CD14-positive monocyte (primary cell): Measurements from ENCODE around the gene ARL3. TPM values are rescaled to one million over a fixed set of nuclear protein-coding genes. Genes with fewer than 3 reads are reported as not detected.

ENCODE experiments used
- DNase-seq, 3 donors: peaks; one replicate each; pipeline ENCODE4 v3.0.0-alpha.2; 2011 to 2022
- H2AFZ ChIP-seq: 2 replicates; pipeline ENCODE4 v1.6.0; 2012; ENCODE audit warnings: mild to moderate bottlenecking, low read depth, low read length, inconsistent platforms; ENCODE audit not compliant: insufficient read depth, poor library complexity, severe bottlenecking
- H3K27ac ChIP-seq, 2 donors: 1 replicate in 1 of 2; 2 replicates in 1 of 2; pipeline ENCODE4 v1.5.1; 2012 to 2013; ENCODE audit warnings: low read length in 2 of 2, control low read depth in 1 of 2, inconsistent platforms in 1 of 2, low read depth in 1 of 2, mild to moderate bottlenecking in 1 of 2
- H3K27me3 ChIP-seq, 2 donors: one replicate each; pipeline versions ENCODE4 v1.6.0 to v1.6.1; 2011 to 2013; ENCODE audit warnings: low read length in 2 of 2; ENCODE audit not compliant: control insufficient read depth in 2 of 2, insufficient read depth in 2 of 2
- H3K36me3 ChIP-seq, 2 donors: replicated peaks in 1 of 2; 1 replicate in 1 of 2; 2 replicates in 1 of 2; pipeline versions ENCODE4 v1.5.1 to v1.6.1; 2012 to 2013; ENCODE audit warnings: low read length in 2 of 2, control low read depth in 1 of 2, inconsistent platforms in 1 of 2, mild to moderate bottlenecking in 1 of 2; ENCODE audit not compliant: insufficient read depth in 2 of 2, control insufficient read depth in 1 of 2
- H3K4me1 ChIP-seq, 2 donors: 1 replicate in 1 of 2; 2 replicates in 1 of 2; pipeline versions ENCODE4 v1.5.1 to v1.6.1; 2012 to 2013; ENCODE audit warnings: low read length in 2 of 2, control low read depth in 1 of 2, inconsistent platforms in 1 of 2, mild to moderate bottlenecking in 1 of 2, moderate library complexity in 1 of 2; ENCODE audit not compliant: insufficient read depth in 2 of 2, control insufficient read depth in 1 of 2
- H3K4me2 ChIP-seq: replicated peaks from 2 replicates; pipeline ENCODE3; 2012; ENCODE audit warnings: low read length, moderate library complexity, mild to moderate bottlenecking; ENCODE audit not compliant: poor library complexity, severe bottlenecking; ENCODE audit errors: extremely low read depth
- H3K4me3 ChIP-seq, 3 experiments: fragments of 200-600 bp in 1 of 3; sonication (generic) in 1 of 3; replicated peaks in 1 of 3; 1 replicate in 2 of 3; 2 replicates in 1 of 3; pipeline ENCODE4 v1.5.1; 2011 to 2013; ENCODE audit warnings: low read length in 3 of 3, mild to moderate bottlenecking in 3 of 3, control low read depth in 2 of 3, low read depth in 2 of 3, inconsistent platforms in 1 of 3, moderate library complexity in 1 of 3
- H3K79me2 ChIP-seq: 2 replicates; pipeline ENCODE4 v1.6.0; 2012; ENCODE audit warnings: mild to moderate bottlenecking, control low read depth, inconsistent platforms, low read length, moderate library complexity; ENCODE audit not compliant: insufficient read depth
- H3K9ac ChIP-seq: 2 replicates; pipeline ENCODE4 v1.6.0; 2017; ENCODE audit warnings: low read length, mild to moderate bottlenecking; ENCODE audit not compliant: insufficient read depth, poor library complexity, severe bottlenecking
- H3K9me3 ChIP-seq, 2 donors: replicated peaks in 1 of 2; 1 replicate in 1 of 2; 2 replicates in 1 of 2; pipeline versions ENCODE4 v1.5.1 to v1.6.1; 2012 to 2013; ENCODE audit warnings: low read length in 2 of 2, control low read depth in 1 of 2; ENCODE audit not compliant: control insufficient read depth in 1 of 2, insufficient read depth in 1 of 2
- H4K20me1 ChIP-seq: 2 replicates; pipeline ENCODE4 v1.6.0; 2012; ENCODE audit warnings: mild to moderate bottlenecking, low read length, control low read depth, moderate library complexity; ENCODE audit not compliant: insufficient read depth
- H3K27ac Mint-ChIP-seq, 7 donors: one replicate each; pipeline ENCODE4 v1.8.0; 2020; ENCODE audit warnings: mild to moderate bottlenecking in 7 of 7, mixed read lengths in 7 of 7, moderate library complexity in 6 of 7, inconsistent platforms in 2 of 7
- H3K27me3 Mint-ChIP-seq, 3 donors: one replicate each; pipeline ENCODE4 v1.8.0; 2021 to 2022; ENCODE audit warnings: low read depth in 3 of 3, mild to moderate bottlenecking in 3 of 3, mixed read lengths in 3 of 3, moderate library complexity in 3 of 3, inconsistent platforms in 1 of 3
- H3K36me3 Mint-ChIP-seq, 2 donors: one replicate each; pipeline ENCODE4 v1.8.0; 2020; ENCODE audit warnings: mixed read lengths in 2 of 2, inconsistent platforms in 1 of 2, mild to moderate bottlenecking in 1 of 2
- H3K4me1 Mint-ChIP-seq: one replicate; pipeline ENCODE4 v1.8.0; 2020; ENCODE audit warnings: mild to moderate bottlenecking, mixed read lengths
- H3K4me3 Mint-ChIP-seq, 2 donors: one replicate each; pipeline ENCODE4 v1.8.0; 2020; ENCODE audit warnings: mild to moderate bottlenecking in 2 of 2, mixed read lengths in 2 of 2, moderate library complexity in 1 of 2
- H3K9me3 Mint-ChIP-seq, 7 donors: one replicate each; pipeline ENCODE4 v1.8.0; 2020 to 2022; ENCODE audit warnings: mixed read lengths in 7 of 7, mild to moderate bottlenecking in 6 of 7, moderate library complexity in 6 of 7, inconsistent platforms in 2 of 7
- CTCF ChIP-seq: fragments of 200-600 bp; IDR thresholded peaks from one replicate; pipeline ENCODE4 v1.8.0; 2022; ENCODE audit warnings: antibody characterized with exemption, mild to moderate bottlenecking
- WGBS: methylation state at CpG from one replicate; pipeline ENCODE4 v1.1.5; 2013; ENCODE audit warnings: missing lambda C conversion rate; ENCODE audit not compliant: insufficient coverage; 5-methylcytosine and 5-hydroxymethylcytosine counted together
- intact Hi-C, 2 donors: fragments of 100-400 bp; cut with micrococcal nuclease; formaldehyde crosslinking; loops; one replicate each; pipeline versions ENCODE4 v1.15.0 to v1.15.1; 2023
- polyA plus RNA-seq, 3 donors: library from polyadenylated mRNA; depleted of rRNA in 1 of 3; unstranded in 2 of 3; stranded (reverse) in 1 of 3; fragments of 300-500 nt in 2 of 3; fragments of >200 nt in 1 of 3; fragmentation: Illumina TruSeq in 2 of 3; gene quantifications; 1 replicate in 2 of 3; 2 replicates in 1 of 3; pipeline ENCODE4 v1.2.3, GENCODE V29; 2012 to 2021

The ARL3 gene
- polyA plus RNA-seq, 3 donors: 2.8 to 6.3 (median 6.0) TPM

DNA sequence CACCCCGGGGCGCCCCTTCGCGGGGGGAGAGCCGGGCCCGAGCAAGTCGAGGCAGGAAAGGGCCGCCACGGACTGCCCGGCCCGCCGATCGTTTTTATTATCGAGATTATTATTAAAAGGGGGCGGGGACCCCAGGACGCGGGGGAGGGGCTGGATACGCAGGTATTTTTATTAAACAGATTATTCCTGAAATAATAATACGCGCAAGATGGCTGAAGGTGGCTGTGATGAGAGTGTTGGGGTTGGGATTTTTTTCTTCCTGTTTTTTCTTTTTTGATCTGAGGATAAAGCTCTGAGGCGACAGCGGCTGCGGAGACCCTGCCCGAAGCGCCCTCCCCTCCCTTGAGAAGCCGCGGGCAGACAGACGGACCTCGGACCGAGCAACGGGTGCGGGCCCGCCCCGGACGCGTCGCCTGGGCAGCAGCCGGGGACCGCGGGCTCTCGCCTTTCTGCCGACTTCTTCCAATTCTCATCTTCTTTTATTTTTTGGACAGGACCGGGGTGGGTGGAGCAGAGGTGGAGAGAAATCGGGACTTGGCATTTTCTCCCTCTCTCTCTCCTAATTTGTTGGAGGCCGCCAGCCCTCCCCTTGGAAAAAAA, 71.4 kb downstream of the ARL3 start:
- Mint-ChIP-seq H3K27ac (peak overlapping the region; percentile 90 to 98 (median 94)), H3K4me3 (peak overlapping the region; percentile 88 to 96), H3K36me3 (peaks cover 6 to 16% of the 10 kb centered on the region in 2 donors), H3K9me3 (peaks cover 0 to 5% (median 2%) of the 10 kb centered on the region in 7 donors), H3K27me3 (peaks cover 2 to 6% (median 5%) of the 10 kb centered on the region in 3 donors), H3K4me1 (peaks cover 21% of the 10 kb centered on the region)
- no peaks in the 10 kb centered on the region for H3K9me3 ChIP-seq
- H2AFZ ChIP-seq: peak overlapping the region; percentile 91
- H3K4me1 ChIP-seq: peaks cover 20 to 22% of the 10 kb centered on the region in 2 donors
- peak overlapping the region; percentile 71 to 99 (median 76) for H3K4me3 ChIP-seq
- peaks cover 26% of the 10 kb centered on the region for H4K20me1 ChIP-seq
- 0% methylated on average over 1 of the region's 45 CpGs for WGBS
- intact Hi-C loops: loop anchor here in 1 of 2 donors (1.0 kb wide), 1 partner anchor 140 kb away; the partner anchor contains the start of gene SUFU
- peak in 2 of 3 donors; percentile 50 to 54 for DNase-seq
- H3K36me3 ChIP-seq: peaks cover 4% of the 10 kb centered on the region in 2 donors
- H3K27ac ChIP-seq: peak overlapping the region; percentile 85 to 99
- TF ChIP-seq CTCF: no peak
- peaks cover 55% of the 10 kb centered on the region for H3K79me2 ChIP-seq
- H3K4me2 ChIP-seq: peak overlapping the region; percentile 89
- peak overlapping the region; percentile 96 for H3K9ac ChIP-seq
- no peaks in the 10 kb centered on the region for H3K27me3 ChIP-seq

DNA sequence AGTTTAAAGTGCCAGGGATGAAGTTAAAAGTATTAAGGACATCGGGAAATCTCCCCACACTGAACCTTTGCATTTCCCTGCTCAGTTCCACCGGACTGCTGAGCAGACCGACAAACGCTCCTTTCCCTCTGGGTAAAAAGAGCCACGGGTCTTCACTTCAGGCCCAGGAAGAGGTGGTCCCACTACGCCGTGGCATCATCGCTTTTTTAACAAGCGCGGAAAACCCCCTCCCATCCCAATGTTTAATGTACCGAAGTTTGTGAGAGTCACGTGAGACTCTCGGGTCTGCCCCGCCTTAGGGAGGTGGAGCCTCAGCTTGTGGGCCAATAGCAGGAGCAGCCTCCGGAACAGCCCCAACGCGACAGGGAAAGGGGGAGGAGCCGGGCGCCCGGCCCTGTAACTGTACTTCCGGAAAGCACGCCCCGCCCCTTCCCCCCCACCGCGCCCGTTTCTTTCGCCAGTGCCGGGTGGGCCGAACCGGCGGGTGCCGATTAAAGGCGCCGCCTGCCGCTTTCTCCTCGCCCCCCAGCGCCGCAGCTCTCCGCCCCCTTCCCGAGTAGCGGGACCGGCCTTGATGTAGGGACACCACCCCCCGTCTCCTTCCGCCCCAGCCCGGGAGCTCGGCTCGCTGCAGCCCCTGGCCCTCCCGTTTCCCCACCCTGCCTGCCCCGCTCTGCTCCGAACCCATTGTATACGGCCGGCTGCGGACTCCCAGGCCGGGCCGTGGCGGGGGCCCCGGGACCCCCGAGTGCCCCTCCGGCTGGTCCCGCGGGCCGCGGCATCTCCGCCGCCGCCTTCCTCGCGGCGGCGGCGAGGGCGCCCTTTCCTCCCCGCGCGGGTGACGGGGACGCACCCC, 72.1 kb downstream of the ARL3 start:
- intact Hi-C loops: loop anchor here in 1 of 2 donors (1.0 kb wide), 1 partner anchor 139 kb away; the partner anchor contains the start of gene SUFU

More for the DNA sequence above, 72.1 kb downstream of the ARL3 start:
- H3K36me3 Mint-ChIP-seq: peaks cover 2 to 9% of the 10 kb centered on the region in 2 donors
- Histone ChIP-seq H3K27me3 (no peaks in the 10 kb centered on the region), H3K27ac (peak overlapping the region; percentile 85 to 99), H3K79me2 (peaks cover 48% of the 10 kb centered on the region), H2AFZ (peak overlapping the region; percentile 91), H4K20me1 (peaks cover 19% of the 10 kb centered on the region), H3K4me3 (peak overlapping the region; percentile 71 to 99 (median 76)), H3K36me3 (no peaks in the 10 kb centered on the region), H3K4me1 (peaks cover 12 to 15% of the 10 kb centered on the region in 2 donors), H3K9ac (peak overlapping the region; percentile 96), H3K9me3 (no peaks in the 10 kb centered on the region), H3K4me2 (peak overlapping the region; percentile 89)
- peaks cover 14% of the 10 kb centered on the region for H3K4me1 Mint-ChIP-seq
- peaks cover 0 to 5% (median 2%) of the 10 kb centered on the region in 7 donors for H3K9me3 Mint-ChIP-seq
- TF ChIP-seq CTCF: no peak
- peaks cover 2 to 6% (median 5%) of the 10 kb centered on the region in 3 donors for H3K27me3 Mint-ChIP-seq
- WGBS: under 1% methylated on average over 62 of the region's 77 CpGs
- peak overlapping the region; percentile 91 to 98 (median 95) for H3K27ac Mint-ChIP-seq
- H3K4me3 Mint-ChIP-seq: peak overlapping the region; percentile 80 to 94
- peak; percentile 96 to 98 (median 97) for DNase-seq
